ENCODE data around the gene ZNF688. TPM values are rescaled to one million over a fixed set of nuclear protein-coding genes. Genes with fewer than 3 reads are reported as not detected.

ZNF688 gene
- total and polyA plus RNA-seq, 2 of the 13 experiments (the other 11 are each of a cell fraction or from before 2014, with no cell fraction given), result 2.4 to 5.4 TPM

- TF ChIP-seq RNF219 (CRISPR knock-in tag; IDR thresholded peaks at IDR 0.05) (0 out of 2 replicates have a peak, but pooled peaks have one; percentile 95), ZNF550 (CRISPR knock-in tag; IDR thresholded peaks at IDR 0.05; ENCODE audit: borderline replicate concordance) (0 out of 2 replicates have a peak, but pooled peaks have one; percentile 12), XRCC5 (optimal IDR thresholded peaks at IDR 0.05; ENCODE audit: low read length) (peak; percentile 53), ZNF17 (CRISPR knock-in tag; IDR thresholded peaks at IDR 0.05) (peak; percentile 97), ZC3H13 (CRISPR knock-in tag; IDR thresholded peaks at IDR 0.05) (peak; percentile 97), UBTF (CRISPR knock-in tag; IDR thresholded peaks at IDR 0.05) (peak; percentile 99), POLR2AphosphoS5 (IDR thresholded peaks at IDR 0.05; ENCODE audit: low read depth, low read length) (peak; percentile 90), MTF2 (CRISPR knock-in tag; IDR thresholded peaks at IDR 0.05; ENCODE audit: borderline replicate concordance) (0 out of 2 replicates have a peak, but pooled peaks have one; percentile 36), KLF6 (CRISPR knock-in tag; IDR thresholded peaks at IDR 0.05) (peak; percentile 98), ZNF703 (CRISPR knock-in tag; IDR thresholded peaks at IDR 0.05; ENCODE audit: borderline replicate concordance) (peak; percentile 93; the same call in 1 of the 2 replicates), RNF2 (conservative IDR thresholded peaks at IDR 0.05; ENCODE audit: low read depth) (peak; percentile 51; the same call in 1 of the 2 replicates), ETV5 (CRISPR knock-in tag; IDR thresholded peaks at IDR 0.05; ENCODE audit: borderline replicate concordance) (peak; percentile 89), KIAA2018 (CRISPR knock-in tag; IDR thresholded peaks at IDR 0.05; ENCODE audit: borderline replicate concordance) (no peak), KLF15 (CRISPR knock-in tag; IDR thresholded peaks at IDR 0.05; ENCODE audit: borderline replicate concordance) (no peak), PHF21A (CRISPR knock-in tag; IDR thresholded peaks at IDR 0.05) (peak; percentile 82)
These were observed 38.7 kb upstream of the ZNF688 start, which contains the start of gene ZNF689 (continued) for GRCh38 chr16:30609926-30610839.

All from HepG2 (cell line).